Hippocampal formation (tissue), 2 donors: ENCODE data around the gene USB1.
"Not testable (repeated sequence)": the region's sequence is repeated elsewhere in the genome, so short reads cannot be mapped to it uniquely, and the experiment has no call there.

Experiments used
- DNase-seq, 2 donors: peaks; one replicate each; lab custom pipeline; 2025; lab: John Stamatoyannopoulos, UW

USB1 gene

DNA sequence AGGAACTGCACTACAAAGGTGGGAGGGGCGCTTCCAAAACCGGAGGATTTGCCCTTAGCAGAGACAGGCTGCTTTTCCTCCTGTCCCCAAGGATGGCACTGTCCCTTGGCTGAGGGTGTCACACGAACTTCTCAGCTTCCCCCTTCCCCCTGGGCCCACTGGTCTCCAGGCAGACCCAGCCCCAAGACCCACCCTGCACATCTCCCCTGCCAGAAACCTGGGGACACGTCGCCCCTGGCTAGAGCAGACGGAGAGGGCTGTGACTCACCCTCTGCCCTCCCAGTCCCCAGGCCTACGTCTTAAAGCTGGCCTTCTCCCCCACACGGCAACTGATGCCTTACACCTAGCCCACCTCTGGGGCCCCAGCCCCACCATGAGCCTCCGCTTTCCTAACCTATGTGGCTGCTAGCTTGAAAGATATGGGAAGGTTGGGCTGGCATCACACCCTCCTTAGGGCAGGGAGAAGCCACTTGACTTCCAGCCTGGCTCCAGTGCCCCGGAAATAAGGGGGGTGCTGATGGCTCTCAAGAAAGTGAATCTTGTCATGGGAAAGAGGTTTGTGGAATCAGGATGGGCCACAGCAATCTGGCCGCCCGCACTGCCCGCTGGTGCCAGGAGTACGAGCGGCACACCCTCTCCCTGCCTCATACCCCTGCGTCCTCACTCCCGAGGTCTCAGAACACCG, 5.3 kb upstream of the USB1 start:
- DNase-seq, result no peak

DNA sequence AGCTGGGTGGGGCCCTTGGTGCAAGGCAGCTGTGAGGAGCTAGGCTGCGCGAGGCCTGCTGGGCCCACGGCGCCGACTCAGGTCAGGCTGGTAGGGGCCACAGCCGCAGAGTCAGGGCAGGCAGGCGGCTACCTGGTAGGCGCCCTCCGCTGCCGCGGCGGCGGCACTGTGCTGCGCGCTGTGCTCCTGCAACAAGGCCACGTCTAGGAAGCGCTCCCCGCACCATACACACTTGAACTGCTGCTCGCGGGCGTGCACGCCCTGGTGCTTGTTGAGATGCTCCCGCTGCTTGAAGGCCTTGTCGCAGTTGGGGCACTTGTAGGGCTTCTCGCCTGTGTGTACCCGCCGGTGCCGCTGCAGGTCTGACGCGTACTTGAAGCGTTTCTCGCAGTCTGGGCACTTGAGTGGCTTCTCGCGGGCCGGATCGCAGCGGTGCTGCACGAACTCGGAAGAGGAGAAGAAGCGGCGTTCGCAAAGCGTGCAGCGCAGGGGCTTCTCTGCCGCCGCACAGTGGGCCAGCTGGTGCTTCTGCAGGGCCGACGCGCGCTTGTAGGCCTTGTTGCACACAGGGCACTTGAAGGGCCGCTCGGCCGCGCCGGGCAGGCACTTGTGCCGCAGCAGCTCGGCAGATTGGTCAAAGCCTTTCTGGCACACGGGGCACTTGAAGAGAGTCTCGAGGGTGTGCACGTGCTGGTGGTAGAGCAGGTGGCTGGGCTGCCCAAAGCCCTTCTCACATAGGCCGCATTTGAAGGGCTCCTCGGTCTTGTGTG, 4.6 kb upstream of the USB1 start:
- no peak for DNase-seq

DNA sequence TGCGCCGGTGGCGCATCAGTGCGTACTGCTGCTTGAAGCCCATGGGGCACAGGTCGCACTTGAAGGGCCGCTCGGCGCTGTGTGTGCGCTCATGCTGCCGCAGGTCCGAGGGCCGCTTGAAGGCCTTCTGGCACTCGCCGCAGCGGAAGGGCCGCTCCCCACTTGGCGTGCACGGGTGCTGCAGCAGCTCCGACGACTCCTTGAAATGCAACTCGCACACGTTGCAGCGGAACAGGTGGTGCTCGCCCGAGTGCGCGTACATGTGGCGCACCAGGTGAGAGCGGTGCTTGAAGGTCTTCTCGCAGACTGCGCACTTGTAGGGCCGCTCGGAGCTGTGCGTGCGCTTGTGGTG, 4.1 kb upstream of the USB1 start:
- DNase-seq, result no peak

DNA sequence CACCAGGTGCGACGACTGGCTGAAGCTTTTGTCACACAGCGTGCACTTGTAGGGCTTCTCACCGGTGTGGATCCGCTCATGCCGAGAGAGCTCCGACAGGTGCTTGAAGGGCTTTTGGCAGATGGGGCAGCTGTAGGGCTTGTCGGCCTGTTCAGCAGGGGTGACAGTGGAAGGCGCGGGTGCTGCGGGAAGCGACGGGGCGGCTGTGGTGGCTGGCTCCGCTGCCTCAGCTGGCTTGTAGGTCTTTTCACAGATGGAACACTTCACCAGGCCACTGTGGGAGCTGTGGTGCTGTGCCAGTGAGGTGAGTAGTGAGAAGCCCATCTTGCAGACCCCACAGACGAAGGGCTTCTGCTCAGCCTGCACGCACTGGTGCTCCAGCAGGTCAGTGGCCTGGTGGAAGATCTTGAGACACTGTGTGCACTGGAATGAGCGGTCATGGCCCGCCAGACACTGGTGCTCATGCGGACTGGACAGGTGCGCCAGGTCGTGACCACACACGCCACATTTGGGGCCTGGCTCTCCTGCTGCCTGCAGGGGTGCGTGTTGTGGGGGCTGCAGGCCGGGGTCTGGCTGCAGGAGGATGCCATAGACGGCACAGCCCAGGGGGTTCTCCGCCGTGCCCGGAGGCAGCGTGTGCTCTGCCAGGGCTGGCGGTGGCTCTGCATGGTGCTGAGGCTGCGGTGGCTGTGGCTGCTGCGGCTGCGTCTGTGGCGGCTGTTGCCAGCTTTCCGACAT, 3.5 kb upstream of the USB1 start:
- DNase-seq, result no peak

DNA sequence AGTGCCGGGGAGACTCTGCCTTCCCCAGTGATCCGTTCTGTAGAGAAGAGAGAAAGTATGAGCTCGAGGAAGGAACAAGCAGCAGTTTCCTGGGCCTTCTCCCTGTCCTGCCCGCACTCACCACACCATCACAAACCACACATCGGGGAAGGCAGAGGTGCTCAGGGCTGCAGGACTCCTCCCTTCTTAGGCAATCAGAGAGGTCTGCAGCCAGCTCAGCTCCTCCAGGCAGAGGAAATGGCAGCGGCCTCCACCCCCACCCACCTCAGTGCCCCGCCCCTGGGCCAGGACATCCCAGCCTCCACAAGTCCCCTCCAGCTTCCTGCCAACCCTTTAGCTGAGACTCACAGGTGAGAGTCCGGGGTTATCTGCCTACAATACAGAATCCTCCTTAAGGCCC, 2.7 kb upstream of the USB1 start:
- DNase-seq, result no peak

DNA sequence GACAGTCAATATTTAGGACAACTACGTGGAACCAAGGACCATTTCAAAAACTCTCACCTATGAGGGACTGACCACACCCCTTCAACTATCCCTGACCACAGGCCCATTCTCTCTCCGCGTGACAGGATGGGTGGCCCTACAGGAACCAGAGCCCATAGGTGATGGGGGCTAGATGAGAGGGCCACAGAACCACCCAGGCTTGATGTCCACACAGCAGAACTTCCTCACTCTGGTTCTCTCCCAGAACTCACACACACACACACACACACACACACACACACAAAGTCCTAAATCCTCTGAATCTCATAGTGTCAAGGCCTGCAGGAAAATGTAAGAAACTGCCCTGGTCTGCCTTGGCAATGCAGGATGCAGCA, 2.2 kb upstream of the USB1 start:
- no peak for DNase-seq

DNA sequence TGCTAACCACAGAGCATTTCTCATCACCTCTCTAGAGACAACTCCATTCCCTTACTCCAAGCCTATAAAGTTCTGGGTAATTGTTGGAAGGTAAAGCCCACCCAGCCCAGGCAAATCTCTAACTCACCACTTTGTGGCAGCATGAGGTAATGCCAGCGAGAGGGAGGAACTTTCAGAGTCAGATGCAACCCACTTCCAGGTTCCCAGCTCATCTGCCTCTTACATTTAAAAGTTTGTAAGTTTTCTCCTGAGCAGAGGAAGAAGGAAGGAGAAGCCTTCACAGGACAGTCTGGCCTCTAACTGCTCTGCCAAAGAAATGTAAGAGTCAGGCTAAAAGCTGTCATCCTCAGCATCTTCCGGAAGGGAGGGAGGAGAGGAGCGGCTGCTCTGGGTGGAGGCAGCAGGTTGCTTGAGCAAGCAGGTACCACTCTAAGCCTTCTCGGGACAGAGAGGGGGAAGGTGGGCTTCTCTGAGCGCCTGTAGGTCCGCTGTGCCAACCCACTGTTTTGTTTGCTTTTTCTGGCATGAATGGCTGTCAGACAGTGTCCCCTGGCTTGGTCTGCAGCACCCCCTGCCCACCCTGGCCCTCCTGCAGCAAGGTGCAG, 1.7 kb upstream of the USB1 start:
- DNase-seq, result no peak

DNA sequence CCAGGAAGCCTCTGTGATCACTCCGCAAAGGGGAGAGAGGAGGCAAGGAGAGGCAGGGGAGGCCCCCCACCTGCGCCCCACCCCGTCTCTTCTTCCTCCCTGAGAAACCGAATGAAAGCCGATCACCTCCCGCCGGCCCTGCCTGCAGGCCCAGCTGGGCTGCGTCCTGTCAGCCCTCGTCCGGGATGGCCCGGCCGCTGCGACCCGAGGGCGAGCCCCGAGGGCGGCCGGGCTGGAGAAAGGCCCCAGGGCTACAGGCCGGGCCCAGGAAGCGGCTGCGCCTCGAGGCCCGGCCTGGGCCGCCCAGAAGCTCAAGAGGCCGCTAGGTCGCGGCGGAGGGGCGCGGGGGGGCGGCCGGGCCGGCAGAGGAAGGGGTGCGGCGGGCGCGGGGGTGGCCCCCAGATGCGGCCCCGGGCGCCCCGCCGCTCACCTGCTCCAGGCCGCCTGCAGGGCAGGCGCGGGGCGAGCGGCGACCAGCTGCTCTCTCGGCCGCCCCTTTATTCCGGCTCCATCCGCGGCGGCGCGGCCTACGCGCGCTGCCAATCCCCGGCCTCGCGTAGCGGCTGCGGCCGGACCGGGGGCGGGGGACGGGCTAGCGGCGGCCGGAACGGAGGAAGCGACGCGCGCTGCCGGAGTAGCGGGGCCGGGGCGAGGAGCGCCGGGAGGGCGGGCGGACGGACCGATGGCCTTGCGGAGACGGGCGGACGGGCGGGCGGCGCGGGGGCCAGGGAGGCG, 1.1 kb upstream of the USB1 start, which contains the start of gene ZNF319:
TSS of gene ZNF319 (minus strand) at position 702 of the 735 bp plus-strand sequence. CDS start 2,407 bp downstream, outside the sequence.
- no peak for DNase-seq

DNA sequence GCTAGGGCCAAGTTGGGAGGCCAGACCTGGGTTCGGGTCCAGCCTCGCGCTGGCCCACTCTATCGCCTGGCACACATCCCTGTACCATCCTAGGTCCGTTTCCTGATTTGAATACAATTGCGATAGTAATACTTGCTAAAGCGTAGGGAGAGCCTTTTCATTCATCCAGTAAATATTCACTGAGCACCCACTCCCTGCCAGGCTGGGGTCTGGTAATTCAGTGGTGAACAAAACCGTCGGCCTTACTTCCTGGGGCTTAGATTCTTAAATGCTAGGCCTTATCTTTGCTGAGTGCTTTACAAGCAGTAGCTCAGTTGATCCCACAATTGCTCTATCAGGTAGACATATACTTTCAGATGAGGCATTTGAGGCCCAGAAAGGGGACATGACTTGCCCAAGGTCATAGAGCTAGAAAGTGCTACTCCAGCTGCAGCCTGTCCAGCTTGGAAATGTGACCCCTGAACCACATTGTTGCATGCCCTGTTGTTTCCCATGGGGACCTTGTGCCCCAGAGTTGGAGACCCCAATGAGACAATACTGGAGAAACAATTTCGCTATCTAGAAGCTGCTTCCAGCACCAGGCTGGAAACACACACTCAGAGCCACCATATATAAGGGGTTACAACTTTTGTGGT, 691 bp downstream of the USB1 start:
- no peak for DNase-seq

DNA sequence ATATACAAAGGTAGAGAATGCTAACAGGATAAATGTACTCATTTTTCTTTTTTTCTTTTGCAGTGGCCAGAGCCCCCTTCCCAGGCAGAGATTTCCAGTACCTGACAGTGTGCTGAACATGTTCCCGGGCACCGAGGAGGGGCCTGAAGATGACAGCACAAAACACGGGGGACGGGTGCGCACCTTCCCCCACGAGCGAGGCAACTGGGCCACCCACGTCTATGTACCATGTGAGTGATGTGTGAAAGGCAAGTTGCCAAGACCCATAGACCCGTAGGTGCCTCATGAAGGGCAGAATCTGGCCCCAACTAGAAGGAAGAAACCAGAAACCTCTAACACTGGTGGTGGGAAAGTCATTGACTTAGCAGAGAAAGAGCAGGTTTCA, 1.2 kb downstream of the USB1 start:
- DNase-seq, result no peak

DNA sequence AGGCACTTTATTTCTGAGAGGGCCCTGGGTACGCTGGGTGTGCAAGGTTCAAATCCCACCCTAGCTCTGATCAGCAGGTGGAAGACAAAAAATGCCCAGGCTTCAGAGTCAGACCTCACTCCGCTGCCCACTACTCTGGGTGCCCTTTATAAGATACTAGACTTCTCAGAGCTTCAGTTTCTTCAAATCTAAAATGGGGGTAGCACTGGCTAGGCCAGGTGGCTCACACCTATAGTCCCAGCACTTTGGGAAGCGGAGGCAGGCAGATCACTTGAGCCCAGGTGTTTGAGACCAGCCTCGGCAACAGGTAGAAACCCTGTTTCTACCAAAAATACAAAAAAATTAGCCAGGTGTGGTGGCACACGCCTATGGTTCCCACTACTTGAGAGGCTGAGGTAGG, 1.7 kb downstream of the USB1 start:
- DNase-seq, result no peak

DNA sequence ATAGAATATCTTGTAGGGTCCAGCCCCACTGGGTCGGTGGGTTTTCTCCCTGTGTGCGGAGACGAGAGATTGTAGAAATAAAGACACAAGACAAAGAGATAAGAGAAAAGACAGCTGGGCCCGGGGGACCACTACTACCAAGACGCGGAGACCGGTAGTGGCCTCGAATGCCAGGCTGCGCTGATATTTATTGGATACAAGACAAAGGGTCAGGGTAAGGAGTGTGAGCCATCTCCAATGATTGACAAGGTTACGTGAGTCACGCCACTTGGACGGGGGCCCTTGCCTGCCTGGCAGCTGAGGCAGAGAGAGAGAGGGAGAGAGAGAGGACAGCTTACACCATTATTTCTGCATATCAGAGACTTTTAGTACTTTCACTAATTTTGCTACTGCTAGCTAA, 3.5 kb downstream of the USB1 start:
- DNase-seq, result not testable (repeated sequence)

DNA sequence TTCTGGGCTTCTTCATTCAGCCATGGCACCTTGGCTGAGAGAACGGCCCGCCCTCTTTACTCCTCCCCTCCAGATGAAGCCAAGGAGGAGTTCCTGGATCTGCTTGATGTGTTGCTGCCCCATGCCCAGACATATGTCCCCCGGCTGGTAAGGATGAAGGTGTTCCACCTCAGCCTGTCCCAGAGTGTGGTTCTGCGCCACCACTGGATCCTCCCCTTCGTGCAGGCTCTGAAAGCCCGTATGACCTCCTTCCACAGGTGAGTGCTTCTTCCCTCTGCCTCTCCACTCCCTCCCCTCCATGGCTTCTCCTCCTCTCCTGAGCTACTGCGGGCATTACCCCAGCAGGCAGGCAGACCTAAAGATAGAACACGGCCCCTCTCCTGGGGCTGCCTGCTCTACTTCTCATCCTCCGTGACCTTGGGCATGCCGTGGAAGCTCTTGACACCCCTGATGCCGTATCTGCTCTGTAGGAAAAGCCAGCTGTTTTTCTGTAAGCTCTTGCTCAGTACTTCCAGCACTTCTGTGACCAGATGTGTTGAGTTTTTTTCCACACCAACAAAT, 8.7 kb downstream of the USB1 start:
- DNase-seq, result no peak

DNA sequence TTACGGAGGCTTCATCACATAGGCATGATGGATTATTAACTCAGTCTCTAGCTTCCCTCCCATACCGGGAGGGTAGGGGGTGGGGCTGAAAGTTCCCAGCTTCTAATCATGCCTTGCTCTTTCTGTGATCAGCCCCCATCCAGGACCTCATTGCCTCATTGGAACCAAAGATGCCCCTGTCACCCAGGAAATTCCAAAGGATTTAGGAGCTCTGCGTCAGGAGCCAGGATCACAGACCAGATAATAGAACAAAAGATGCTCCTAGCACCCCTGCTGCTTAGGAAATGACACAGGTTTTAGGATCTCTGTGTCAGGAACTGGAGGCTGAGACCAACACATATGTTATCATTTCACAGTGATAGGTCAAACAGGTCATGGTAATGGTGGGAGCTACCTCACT, 9.7 kb downstream of the USB1 start:
- no peak for DNase-seq

DNA sequence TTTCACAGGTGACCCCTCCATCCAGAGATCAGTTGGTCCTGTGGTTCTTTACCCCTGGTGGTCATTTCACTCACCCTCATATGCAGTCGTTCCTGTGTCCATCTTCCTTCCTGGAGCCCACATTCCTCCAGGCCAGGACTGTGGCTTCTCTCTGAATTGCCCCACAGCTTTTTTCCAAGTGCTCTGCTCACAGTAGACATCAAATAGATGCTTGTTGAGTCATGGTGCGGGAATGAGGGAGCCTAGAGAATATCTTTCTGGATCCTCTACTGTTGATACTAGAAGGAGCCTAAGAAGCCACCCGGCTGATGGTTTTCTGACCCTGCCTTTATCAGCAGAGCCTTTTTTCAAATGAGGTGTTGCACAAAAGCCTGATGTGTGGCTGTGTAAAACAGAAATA, 10.4 kb downstream of the USB1 start:
- DNase-seq, result no peak

DNA sequence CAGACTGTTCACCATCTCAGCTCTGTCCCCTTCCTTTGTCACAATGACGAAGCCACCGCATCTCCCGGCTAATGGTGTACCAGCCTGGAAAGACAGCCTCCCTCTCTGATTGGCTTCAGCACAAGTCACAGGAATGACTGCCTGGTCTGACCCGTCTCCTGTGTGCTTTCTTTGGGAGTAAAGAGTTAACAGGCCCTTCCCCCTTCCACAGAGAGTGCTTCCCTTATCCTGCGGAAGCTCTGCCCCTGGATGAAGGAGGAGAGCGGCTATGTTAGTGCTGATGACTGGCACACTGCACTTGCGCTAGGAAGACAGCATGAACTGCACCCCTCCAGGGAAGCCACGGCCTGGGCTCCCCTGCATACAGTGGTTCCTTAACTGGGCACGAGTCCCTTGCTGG, 11.3 kb downstream of the USB1 start:
- no peak for DNase-seq

DNA sequence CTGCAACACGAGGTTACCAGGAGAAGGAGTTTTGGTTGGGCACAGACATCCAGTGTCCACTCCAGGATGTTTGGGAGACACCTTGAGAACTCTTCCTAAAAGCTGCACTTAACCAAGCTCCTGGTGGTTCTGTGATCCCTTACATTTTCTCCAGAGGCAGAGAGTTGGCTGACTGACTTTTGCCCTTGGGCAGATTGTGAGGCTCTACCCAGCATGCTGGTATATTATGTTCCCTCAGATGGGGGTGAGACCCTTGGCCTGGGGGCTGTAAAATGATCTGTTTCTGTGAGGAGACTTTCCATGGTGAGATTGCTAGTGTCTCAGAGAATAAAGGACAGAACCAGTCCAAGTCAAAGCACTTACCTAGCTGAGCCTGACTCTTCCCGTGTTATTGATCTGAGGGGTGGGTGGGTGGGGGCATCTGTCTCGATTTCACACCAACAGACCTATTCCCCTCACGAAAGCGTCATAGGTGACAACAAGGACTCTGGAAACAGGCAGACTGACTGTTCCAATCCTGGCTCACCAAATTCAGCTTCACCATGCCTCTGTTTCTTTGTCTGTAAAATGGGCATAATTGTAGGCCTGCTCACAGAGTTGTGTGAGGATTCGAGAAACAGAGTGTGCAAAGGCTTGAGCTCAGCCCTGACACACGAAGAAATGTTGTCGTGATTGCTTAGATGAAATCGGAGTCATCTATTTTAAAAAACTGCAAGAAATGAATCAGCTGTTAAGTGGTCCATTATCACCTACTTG, 12.2 kb downstream of the USB1 start:
- DNase-seq, result no peak

DNA sequence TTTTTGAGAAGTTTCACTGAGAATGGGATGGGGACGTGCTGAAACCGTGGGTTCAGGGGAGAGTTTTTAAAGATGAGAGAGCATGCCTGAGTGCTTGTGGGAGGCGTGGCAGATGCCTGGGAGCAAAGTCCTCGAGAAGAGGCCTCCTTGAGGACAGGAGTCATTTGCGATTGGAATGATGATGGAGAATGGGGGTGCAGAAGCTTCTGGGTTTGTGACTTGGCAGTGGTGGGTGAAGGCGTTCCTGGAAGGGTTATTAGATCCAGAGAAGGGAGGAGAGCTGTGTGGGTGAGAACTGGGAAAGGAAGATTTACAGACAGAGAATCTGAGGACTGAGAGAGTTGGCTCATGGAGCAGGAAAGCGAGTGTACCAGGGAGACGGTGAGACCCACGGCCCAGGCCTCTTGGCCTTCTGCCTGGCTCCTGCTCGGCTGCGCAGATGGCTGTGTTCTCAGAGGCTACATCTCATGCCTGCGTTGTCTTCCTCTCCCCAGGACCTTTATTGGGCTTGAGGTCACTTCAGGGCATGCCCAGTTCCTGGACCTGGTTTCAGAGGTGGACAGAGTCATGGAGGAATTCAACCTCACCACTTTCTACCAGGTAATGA, 15.7 kb downstream of the USB1 start:
- DNase-seq, result no peak

DNA sequence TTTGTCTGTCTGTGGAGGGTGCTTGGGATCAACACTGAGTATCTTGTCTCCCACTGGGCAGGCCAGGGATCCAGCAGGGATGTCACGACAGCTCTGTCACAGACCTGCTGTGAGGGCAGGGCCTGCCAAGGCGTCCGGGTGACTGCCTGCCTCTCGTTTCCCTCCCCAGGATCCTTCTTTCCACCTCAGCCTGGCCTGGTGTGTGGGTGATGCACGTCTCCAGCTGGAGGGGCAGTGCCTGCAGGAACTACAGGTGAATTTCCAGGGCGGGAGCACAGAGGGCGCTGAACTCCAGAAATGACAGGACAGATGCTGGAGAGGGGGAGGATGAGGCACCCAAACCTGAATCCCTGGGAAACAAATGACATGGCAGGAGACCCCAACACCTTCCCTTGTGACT, 17.6 kb downstream of the USB1 start:
- no peak for DNase-seq
